Nephron progenitor cell (in vitro differentiated cells): ENCODE measurements around the gene MAGI2.
"Not testable (repeated sequence)": the region's sequence is repeated elsewhere in the genome, so short reads cannot be mapped to it uniquely, and the experiment has no call there.

Experiments used
- DNase-seq: peaks from one replicate; pipeline ENCODE4 v3.0.0; 2021
- H3K27ac Mint-ChIP-seq: 2 replicates; pipeline ENCODE4 v1.8.0; 2021; ENCODE audit warnings: mild to moderate bottlenecking, moderate library complexity, mixed read lengths
- H3K27me3 Mint-ChIP-seq: 2 replicates; pipeline ENCODE4 v1.8.0; 2021; ENCODE audit warnings: mild to moderate bottlenecking, low read depth, mixed read lengths; ENCODE audit not compliant: poor library complexity
- H3K36me3 Mint-ChIP-seq: 2 replicates; pipeline ENCODE4 v1.8.0; 2021; ENCODE audit warnings: low read depth, mixed read lengths
- H3K4me1 Mint-ChIP-seq: 2 replicates; pipeline ENCODE4 v1.8.0; 2021; ENCODE audit warnings: mixed read lengths
- H3K4me3 Mint-ChIP-seq: 2 replicates; pipeline ENCODE4 v1.8.0; 2021; ENCODE audit warnings: mild to moderate bottlenecking, moderate library complexity, mixed read lengths
- H3K9me3 Mint-ChIP-seq: 2 replicates; pipeline ENCODE4 v1.8.0; 2021; ENCODE audit warnings: mild to moderate bottlenecking, moderate library complexity, mixed read lengths
- CTCF ChIP-seq: fragments of 200-600 bp; sonication (generic); IDR thresholded peaks from 2 replicates; pipeline ENCODE4 v1.5.0; 2021; ENCODE audit warnings: antibody characterized with exemption

The MAGI2 gene

GRCh38 chr7:78588393-78588792, 865.1 kb downstream of the MAGI2 start:
- H3K4me3 Mint-ChIP-seq = no peak overlapping the region
- peaks cover 4% of the 10 kb centered on the region for H3K9me3 Mint-ChIP-seq
- TF ChIP-seq CTCF = no peak
- no peaks in the 10 kb centered on the region for H3K36me3 Mint-ChIP-seq
- peaks cover 21% of the 10 kb centered on the region for H3K4me1 Mint-ChIP-seq
- no peak for DNase-seq
- peaks cover 3% of the 10 kb centered on the region for H3K27me3 Mint-ChIP-seq
- H3K27ac Mint-ChIP-seq = no peak overlapping the region

GRCh38 chr7:78587443-78588044, 865.9 kb downstream of the MAGI2 start:
- H3K27ac Mint-ChIP-seq = no peak overlapping the region
- H3K4me3 Mint-ChIP-seq = no peak overlapping the region
- DNase-seq = no peak
- peaks cover 3% of the 10 kb centered on the region for H3K9me3 Mint-ChIP-seq
- peaks cover 20% of the 10 kb centered on the region for H3K4me1 Mint-ChIP-seq
- H3K36me3 Mint-ChIP-seq = no peaks in the 10 kb centered on the region
- peaks cover 3% of the 10 kb centered on the region for H3K27me3 Mint-ChIP-seq
- TF ChIP-seq CTCF = no peak

- no peak for DNase-seq
- Mint-ChIP-seq H3K27ac (no peak overlapping the region), H3K36me3 (no peaks in the 10 kb centered on the region), H3K9me3 (no peaks in the 10 kb centered on the region), H3K27me3 (peaks cover 6% of the 10 kb centered on the region), H3K4me1 (peaks cover 9% of the 10 kb centered on the region), H3K4me3 (no peak overlapping the region)
- no peak for TF ChIP-seq CTCF
Measured at GRCh38 chr7:78585980-78586379, 867.5 kb downstream of the MAGI2 start.

- no peak overlapping the region for H3K4me3 Mint-ChIP-seq
- no peak for TF ChIP-seq CTCF
- no peaks in the 10 kb centered on the region for H3K36me3 Mint-ChIP-seq
- peaks cover 23% of the 10 kb centered on the region for H3K4me1 Mint-ChIP-seq
- peaks cover 9% of the 10 kb centered on the region for H3K27me3 Mint-ChIP-seq
- DNase-seq = no peak
- no peak overlapping the region for H3K27ac Mint-ChIP-seq
- H3K9me3 Mint-ChIP-seq = no peaks in the 10 kb centered on the region
Measured at GRCh38 chr7:78578686-78579085, 874.8 kb downstream of the MAGI2 start.

- not testable (repeated sequence) for DNase-seq, H3K36me3 Mint-ChIP-seq, H3K27me3 Mint-ChIP-seq, H3K4me3 Mint-ChIP-seq, H3K27ac Mint-ChIP-seq, H3K9me3 Mint-ChIP-seq
- peaks cover 23% of the 10 kb centered on the region for H3K4me1 Mint-ChIP-seq
Measured at GRCh38 chr7:78577174-78577952, 876.1 kb downstream of the MAGI2 start.

GRCh38 chr7:78576236-78576635, 877.2 kb downstream of the MAGI2 start:
- TF ChIP-seq CTCF = no peak
- DNase-seq = peak; percentile 4
- Mint-ChIP-seq H3K9me3 (no peaks in the 10 kb centered on the region), H3K4me1 (peaks cover 23% of the 10 kb centered on the region), H3K27ac (peak overlapping the region; percentile 59), H3K27me3 (peaks cover 5% of the 10 kb centered on the region), H3K4me3 (no peak overlapping the region), H3K36me3 (no peaks in the 10 kb centered on the region)
